ENCODE measurements around the gene DUSP22.
A peak's percentile ranks its signal among the peaks of the same experiment; 100 is the strongest.
"Not testable (repeated sequence)": the region's sequence is repeated elsewhere in the genome, so short reads cannot be mapped to it uniquely, and the experiment has no call there.

Gene DUSP22

GRCh38 chr6:364609-365540 lies 72.6 kb downstream of the DUSP22 start:
- DNase-seq (ENCODE audit: low spot score): peak; percentile 63

GRCh38 chr6:365835-366234 lies 73.5 kb downstream of the DUSP22 start:
- DNase-seq (ENCODE audit: low spot score): no peak

- no peak for DNase-seq (ENCODE audit: low spot score)
Observed at GRCh38 chr6:366389-367297, 74.4 kb downstream of the DUSP22 start.

DNA sequence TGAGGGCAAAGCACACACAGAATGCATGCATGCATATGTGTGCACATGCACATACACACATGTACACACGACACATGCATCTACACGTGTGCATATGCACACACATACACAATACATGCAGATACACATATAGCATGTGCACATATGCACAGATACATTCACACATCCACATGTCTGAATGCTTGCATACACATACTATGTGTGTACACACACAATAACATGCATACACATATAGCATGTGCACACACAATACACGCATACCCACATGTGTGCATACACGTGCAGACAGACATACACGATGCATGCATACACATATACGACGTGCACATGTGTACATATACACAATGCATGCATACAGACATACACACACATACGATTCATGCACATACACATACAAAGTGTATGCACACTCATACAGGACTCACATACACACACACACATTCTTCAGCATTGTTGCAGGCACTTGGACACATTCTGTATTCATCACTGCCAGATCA lies 75.1 kb downstream of the DUSP22 start:
- DNase-seq (ENCODE audit: low spot score): no peak

DNA sequence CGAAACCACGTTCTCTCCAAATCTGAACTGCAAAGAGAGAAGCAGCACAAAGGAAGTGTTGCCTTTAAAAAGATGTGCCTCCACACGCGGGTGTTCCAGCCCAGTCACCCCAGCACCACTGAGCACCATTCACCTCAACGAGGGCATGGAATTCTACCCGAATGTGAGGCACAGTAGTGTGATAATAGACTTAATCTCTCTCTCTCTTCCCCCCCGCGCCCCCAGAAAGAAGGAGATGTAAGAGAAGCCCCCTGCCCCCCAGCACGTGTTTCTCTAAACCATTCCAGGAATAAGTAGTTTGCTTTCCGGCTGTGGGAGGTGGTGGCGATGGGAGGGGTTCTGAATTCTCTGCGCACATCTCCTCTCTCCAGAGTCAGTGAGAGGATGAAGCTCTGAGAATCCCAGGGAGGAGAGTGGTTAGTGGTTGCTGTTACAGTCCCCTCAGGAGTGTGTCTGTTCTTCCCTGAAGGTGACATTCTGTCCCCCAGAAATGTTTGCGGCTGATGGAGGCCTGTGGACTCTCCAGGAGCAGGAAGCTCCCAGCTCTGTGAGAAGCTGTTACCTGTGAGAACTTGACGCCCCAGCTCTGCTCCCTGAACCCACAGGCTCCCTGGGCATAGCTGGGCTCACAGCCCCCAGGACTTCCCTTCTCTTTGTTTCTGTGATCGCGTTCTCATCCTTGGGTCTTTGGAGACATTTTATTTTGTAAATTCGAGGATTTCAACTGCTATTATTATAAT lies 75.8 kb downstream of the DUSP22 start:
- DNase-seq (ENCODE audit: low spot score): no peak

DNA sequence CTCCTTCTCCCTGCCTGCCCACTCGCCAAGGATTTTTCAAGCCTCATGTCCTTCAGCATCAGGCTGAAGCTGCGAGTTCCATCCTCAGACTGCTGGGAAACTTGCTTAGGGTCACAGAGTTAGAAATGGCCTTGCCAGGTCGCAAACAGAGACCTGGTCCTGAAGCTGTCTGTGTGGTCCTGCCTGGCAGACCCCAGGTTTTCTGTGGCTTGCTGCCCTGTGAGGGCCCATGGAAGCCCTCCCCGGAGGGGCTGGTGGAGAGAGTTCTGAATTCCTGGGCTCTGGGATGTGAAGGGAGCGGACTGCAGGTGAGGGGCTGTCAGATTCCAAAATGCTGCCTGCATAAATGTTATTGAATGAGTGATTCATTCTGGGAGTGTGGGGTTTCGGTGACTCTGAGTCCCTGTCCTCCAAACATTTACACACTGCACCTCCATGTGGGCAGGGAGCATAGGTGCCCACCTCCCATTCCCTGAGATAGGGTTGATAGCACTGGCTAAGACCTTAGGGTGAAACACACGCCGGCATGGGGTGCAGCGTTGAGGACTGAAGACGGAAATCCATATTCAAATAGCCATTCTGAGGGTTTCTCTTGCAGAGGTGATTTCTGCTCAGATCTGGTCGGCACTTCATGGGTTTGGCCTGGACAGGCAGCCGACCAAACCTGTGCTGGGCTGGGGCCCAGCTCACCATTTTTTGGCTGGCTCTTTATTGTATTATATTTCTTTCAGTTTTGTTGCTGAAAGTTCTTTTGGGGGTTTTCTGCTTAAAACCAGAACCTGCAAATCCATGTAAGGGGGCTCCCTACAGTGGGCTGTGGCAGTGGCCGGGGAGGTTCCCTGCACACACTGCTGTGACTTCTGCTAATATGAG lies 77.5 kb downstream of the DUSP22 start:
- no peak for DNase-seq (ENCODE audit: low spot score)

DNA sequence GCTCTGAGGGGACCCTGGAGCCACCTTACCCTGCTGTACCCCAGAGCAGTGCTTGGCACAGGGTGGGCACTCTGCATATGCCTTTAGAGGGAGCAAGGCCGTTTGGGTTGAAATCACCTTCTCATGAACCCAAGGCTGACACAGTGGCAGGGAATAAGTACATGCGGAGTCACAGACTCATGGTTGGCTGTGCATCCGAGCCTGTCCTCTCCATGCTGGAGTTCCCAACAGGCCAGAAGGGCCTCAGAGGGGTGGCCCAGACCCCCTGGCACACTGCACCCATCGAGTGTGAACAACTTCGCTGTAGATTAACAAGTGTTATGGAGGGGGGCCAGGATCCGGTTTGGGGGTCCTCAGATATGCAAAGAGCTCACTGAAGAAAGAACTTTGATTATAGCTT lies 78.3 kb downstream of the DUSP22 start:
- DNase-seq (ENCODE audit: low spot score): no peak

GRCh38 chr6:371851-372250 lies 79.6 kb downstream of the DUSP22 start:
- not testable (repeated sequence) for DNase-seq (ENCODE audit: low spot score)

DNA sequence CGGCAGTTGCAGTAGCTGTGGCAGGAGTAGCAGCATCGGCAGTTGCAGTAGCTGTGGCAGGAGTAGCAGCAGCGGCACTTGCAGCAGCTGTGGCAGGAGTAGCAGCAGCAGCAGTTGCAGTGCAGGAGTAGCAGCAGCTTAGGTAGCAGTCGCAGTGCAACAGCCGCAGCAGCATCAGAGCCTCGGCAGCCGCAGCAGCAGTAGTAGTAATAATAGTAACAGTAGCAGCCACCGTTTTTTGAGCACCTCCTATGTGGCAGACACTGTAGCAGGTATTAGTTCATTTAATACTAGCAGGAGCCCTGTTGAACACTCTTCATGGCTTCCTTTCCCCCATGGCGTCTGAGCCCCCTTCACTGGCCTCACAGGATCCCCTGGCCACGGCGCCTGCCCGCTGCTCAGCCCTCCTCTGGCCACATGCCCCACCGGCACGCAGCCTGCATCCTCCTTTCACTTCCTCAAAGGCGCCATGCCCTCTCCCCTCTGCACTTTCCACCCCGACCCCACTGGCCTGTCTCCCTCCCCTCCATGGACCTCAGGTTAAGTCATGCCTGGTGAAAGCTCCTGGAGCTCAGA lies 80.1 kb downstream of the DUSP22 start:
- no peak for DNase-seq (ENCODE audit: low spot score)

DNA sequence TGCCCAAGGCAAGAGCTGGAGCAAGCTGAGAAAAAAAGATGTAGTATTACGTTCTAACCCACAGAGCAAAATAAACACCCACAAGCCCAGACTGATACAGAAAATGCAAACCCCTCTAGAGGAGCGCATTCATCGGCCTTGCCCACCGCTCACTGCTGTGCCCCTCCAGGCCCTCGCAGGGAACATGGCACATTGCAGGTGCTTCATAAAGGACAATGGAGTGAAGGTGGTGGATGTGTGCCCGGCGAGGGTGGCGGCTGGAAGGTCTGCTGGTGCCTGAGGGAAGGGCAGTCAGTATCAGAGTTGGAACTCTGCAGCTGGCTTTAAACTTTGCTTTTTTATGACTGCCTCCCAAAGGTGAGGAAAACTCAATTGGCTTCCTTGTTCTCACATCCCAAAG lies 80.7 kb downstream of the DUSP22 start:
- DNase-seq (ENCODE audit: low spot score): no peak

DNA sequence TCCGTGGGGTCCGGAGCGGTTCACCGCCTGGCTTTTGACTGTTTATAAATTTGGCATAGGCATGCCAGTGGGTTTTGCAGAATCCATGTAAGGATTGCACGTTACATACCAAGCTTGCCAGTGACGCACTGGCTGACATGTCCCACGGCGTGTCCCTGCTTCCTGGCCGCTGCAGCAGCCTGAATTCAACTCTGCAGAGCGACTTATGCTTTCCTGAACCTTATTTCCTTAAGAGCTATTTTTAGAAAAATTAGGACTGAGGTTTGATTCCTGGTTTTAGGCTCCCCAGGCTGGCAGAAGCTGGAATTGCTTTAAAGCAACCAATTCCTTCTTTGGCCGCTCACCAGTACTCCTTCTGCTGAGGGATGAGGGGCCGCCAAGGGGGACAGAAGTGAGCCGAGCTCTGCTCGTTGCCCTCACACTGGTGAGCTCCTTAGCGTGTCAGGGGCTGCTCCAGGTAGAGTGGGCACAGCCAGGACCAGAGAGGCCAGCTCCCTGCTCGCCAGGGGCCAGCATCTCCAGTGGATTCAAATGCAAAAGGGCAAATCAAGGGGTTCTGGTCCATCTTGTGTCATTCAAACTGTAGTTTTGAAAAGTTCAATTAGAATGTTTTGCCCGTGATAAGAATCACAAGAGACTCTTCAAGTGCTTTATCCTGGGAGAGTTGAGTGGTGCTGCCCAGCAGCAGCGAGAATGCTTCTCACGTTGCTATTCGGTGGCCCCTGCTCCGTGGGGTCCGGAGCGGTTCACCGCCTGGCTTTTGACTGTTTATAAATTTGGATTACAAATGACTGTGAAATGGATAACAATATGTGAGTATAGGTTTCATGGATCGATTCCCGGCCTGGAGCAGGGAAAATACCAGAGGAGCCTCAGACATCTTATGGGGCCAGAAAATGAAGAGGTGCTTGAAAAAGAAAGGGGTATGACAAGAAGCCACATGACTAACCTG lies 81.8 kb downstream of the DUSP22 start:
- peak; percentile 20 for DNase-seq (ENCODE audit: low spot score)

DNA sequence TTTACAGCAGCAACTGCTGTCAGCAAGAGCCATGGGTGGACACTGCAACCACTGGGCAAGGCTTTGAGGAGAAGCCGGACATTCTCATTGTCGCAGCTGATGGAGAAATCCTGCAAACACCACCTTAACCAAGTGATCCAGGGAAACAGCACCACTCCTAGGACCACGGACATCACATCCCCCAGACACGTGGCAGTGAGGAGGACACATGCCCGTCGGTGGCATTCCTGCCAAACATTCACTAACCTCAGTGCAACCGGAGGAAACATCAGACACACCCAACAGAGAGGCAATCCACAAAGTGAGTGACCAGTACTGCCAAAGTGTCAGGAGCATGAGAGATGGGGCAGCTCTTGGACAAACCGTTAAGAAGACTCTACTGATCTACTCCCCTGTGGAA lies 82.7 kb downstream of the DUSP22 start:
- no peak for DNase-seq (ENCODE audit: low spot score)

DNA sequence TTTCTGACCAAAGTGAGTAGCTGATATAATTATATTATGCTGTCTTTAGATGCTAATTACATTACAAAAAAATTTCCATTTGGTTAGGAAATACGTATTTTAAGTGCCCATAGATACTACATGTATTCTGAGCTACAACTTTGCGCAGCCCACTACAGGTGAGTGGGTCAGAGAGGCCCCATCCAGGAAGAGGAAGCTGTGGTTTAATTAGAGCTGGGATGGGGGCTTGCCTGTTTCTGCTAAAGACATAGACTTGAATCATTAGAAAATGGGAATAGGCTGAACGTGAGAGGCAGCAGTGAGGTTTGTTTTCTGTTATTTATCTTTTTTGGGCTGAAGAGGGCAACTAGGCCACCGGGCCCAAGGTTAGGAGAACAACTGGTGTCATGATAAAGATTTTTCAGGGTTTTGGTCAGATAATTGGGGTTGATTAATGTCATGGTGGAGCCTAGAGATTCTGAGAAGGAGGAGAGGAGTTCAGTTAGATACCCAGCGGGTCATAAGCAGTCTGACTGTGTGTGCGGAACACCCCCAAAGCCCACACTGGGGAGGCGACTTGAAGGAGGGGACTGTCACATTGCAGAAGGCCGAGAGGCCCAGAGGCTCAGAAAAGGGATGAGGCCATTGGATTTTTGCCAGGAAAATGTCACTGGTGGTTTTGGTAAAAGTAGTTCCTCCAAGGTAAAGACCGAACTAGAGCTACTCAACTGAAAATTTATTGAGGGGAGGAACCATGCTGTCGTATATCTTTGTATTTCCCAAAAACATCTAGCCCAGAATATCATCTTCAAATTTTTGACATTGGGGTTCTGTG lies 84.7 kb downstream of the DUSP22 start:
- DNase-seq (ENCODE audit: low spot score): no peak

DNA sequence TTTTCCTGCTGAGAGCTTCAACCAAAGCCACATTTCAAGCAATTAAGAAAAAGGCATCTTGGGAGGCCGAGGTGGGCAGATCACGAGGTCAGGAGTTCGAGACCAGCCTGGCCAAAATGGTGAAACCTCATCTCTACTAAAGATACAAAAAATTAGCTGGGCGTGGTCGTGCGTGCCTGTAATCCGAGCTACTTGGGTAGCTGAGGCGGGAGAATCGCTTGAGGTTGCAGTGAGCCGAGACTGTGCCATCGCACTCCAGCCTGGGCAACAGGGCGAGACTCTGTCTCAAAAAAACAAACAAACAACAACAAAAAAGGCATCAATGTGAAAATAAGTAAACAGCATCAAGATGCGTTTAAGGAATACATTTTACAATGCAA lies 85.3 kb downstream of the DUSP22 start:
- DNase-seq (ENCODE audit: low spot score): not testable (repeated sequence)

- no peak for DNase-seq (ENCODE audit: low spot score)
Observed at GRCh38 chr6:378090-378957, 86.0 kb downstream of the DUSP22 start.

DNA sequence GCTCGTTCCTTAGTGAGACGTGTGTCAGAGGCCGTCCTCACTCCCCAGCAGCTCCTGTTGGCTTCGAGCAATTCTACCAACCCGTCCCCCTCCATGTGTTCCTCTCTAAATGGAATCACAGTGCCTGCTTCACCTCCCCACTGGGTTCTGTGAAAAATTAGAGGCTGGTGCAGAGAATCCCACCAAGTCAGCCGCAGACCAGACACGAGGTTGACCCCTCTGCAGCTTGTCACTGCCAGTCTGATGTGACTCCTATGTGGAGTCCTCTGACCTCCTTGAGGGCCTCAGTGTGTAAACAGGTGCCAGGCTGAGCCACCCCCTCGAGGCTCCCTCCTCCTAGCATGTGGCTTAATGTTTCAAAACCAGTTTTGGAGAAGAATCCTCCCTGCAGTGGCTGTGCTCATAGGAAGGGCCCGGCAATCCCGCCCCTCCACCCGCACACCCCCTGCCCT lies 86.7 kb downstream of the DUSP22 start:
- DNase-seq (ENCODE audit: low spot score): no peak

DNA sequence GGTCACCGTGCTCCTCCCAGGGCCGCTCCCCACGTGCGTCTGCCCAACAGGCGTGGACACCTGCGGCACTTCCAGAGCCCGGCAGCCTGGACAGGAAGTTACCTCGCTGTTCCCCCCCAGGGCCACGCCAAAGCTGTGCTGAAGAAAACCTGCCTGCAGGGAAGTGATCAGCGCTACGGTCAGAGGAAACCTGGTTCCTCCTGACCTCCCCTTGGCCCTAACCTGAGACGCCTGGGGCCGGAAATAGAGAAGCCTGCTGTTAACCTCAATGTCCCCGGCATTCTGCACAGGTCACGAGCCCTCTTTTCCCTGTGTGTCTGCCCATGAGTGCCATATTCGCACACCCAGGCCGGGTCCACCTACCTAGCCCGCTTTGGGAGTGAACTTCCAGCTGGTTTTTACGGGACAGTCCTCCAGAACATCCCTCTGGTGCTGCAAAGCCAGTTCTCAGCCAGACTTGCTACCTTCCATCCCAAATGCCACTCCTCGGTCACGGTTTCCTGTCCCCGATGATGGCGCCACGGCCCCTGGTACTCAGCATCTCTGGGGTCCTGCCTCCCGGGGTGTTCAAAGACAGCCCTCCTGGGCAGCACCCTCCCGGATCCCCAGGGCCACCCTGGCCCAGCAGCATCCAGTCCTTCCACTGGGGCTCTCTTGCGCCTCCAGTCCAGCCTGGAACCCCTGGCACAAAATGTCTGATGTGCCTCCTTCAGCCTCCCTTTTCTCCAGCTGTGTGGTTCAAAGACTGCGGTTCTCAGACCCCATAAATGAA lies 87.3 kb downstream of the DUSP22 start:
- DNase-seq (ENCODE audit: low spot score): peak; percentile 14
